Spinal cord (tissue), 10 donors: Measurements from ENCODE around the gene SLC9B2. TPM values are rescaled to one million over a fixed set of nuclear protein-coding genes. Genes with fewer than 3 reads are reported as not detected.

Experiments
- DNase-seq, 6 donors: peaks; one replicate each; pipeline versions ENCODE4 v3.0.0 to v3.0.0-alpha.2; 2013 to 2015; ENCODE audit warnings: low spot score in 6 of 6, low read depth in 4 of 6
- H3K27ac ChIP-seq: one replicate; pipeline ENCODE4 v1.5.1; 2013; ENCODE audit warnings: low read depth, low read length, control low read depth
- H3K27me3 ChIP-seq: one replicate; pipeline ENCODE4 v1.6.1; 2013; ENCODE audit warnings: low read length; ENCODE audit not compliant: control insufficient read depth, insufficient read depth
- H3K36me3 ChIP-seq: one replicate; pipeline ENCODE4 v1.6.1; 2013; ENCODE audit warnings: low read length; ENCODE audit not compliant: control insufficient read depth, insufficient read depth
- H3K4me1 ChIP-seq: one replicate; pipeline ENCODE4 v1.6.1; 2013; ENCODE audit warnings: low read length; ENCODE audit not compliant: control insufficient read depth, insufficient read depth
- H3K4me3 ChIP-seq: one replicate; pipeline ENCODE4 v1.5.1; 2013; ENCODE audit warnings: low read depth, low read length, control low read depth
- H3K9me3 ChIP-seq: one replicate; pipeline ENCODE4 v1.6.1; 2013; ENCODE audit warnings: low read length; ENCODE audit not compliant: control insufficient read depth, insufficient read depth
- WGBS: methylation state at CpG from one replicate; pipeline ENCODE4 v1.1.5; 2013; ENCODE audit warnings: missing lambda C conversion rate; ENCODE audit not compliant: insufficient coverage; 5-methylcytosine and 5-hydroxymethylcytosine counted together
- long read RNA-seq, 4 donors: transcript quantifications; one replicate each; lab custom pipeline, GENCODE V29; 2026
- polyA plus RNA-seq, 2 donors: library from polyadenylated mRNA; unstranded; fragments of 120-200 nt; gene quantifications; one replicate each; pipeline ENCODE4 v1.2.1, GENCODE V29; 2013; ENCODE audit not compliant: insufficient read length in 2 of 2
- total RNA-seq, 2 donors: library from RNA; depleted of rRNA in 1 of 2; stranded (reverse); fragments of 120-200 nt in 1 of 2; fragments of >200 nt in 1 of 2; gene quantifications; one replicate each; pipeline versions ENCODE4 v1.2.3 to v1.2.4, GENCODE V29; 2013 to 2014
- donor health status: healthy.

Gene SLC9B2
- total RNA-seq (10 to 100 TPM; 58.7 to 67.3 TPM), polyA plus RNA-seq (10 to 100 TPM; 40.9 to 42.6 TPM)
- long read RNA-seq, donor 1, partial matches to known transcripts: 5 of 7 reads
- long read RNA-seq, donor 1, other reads (novel, unspliced or antisense): 0 of 7 reads
- long read RNA-seq, donor 2, partial matches to known transcripts: 0 of 1 reads
- long read RNA-seq, donor 2, other reads (novel, unspliced or antisense): 0 of 1 reads
- long read RNA-seq, donor 3, partial matches to known transcripts: 5 of 5 reads
- long read RNA-seq, donor 3, other reads (novel, unspliced or antisense): 0 of 5 reads
- long read RNA-seq, donor 4: 0 reads

GRCh38 chr4:103076747-103077347 lies at the start of gene SLC9B2:
Gene SLC9B2, minus strand, starts transcription at chr4:103076761. Its CDS starts 9,211 bp downstream, at chr4:103067550.
- DNase-seq: peak in 3 of 6 donors; percentile 4 to 74 (median 53)

GRCh38 chr4:103126126-103126525 lies 49.6 kb upstream of the SLC9B2 start:
- no peak for DNase-seq
- WGBS: 71% methylated on average over 1 of the region's 3 CpGs
- no peaks in the 10 kb centered on the region for H3K27me3 ChIP-seq
- H3K36me3 ChIP-seq: no peaks in the 10 kb centered on the region
- no peak overlapping the region for H3K4me3 ChIP-seq
- no peaks in the 10 kb centered on the region for H3K9me3 ChIP-seq
- H3K4me1 ChIP-seq: no peaks in the 10 kb centered on the region
- H3K27ac ChIP-seq: no peak overlapping the region

More at GRCh38 chr4:103076747-103077347, at the start of gene SLC9B2:
- Histone ChIP-seq H3K4me1 (peaks cover 3% of the 10 kb centered on the region), H3K9me3 (no peaks in the 10 kb centered on the region), H3K27ac (peak within 1 kb of the TSS; percentile 84), H3K27me3 (no peaks in the 10 kb centered on the region), H3K4me3 (peak within 1 kb of the TSS; percentile 83), H3K36me3 (no peaks in the 10 kb centered on the region)
- 34% methylated on average over 10 of the region's 21 CpGs for WGBS

GRCh38 chr4:103123114-103123513 lies 46.6 kb upstream of the SLC9B2 start:
- DNase-seq: no peak
- no CpG with 5 or more reads among the region's 3 CpGs for WGBS

GRCh38 chr4:103118166-103118565 lies 41.6 kb upstream of the SLC9B2 start:
- no peaks in the 10 kb centered on the region for H3K4me1 ChIP-seq
- H3K4me3 ChIP-seq: no peak overlapping the region
- H3K36me3 ChIP-seq: no peaks in the 10 kb centered on the region
- H3K9me3 ChIP-seq: no peaks in the 10 kb centered on the region
- 90% methylated on average over 1 of the region's 1 CpG for WGBS
- H3K27me3 ChIP-seq: no peaks in the 10 kb centered on the region
- H3K27ac ChIP-seq: no peak overlapping the region
- no peak for DNase-seq

More at GRCh38 chr4:103123114-103123513, 46.6 kb upstream of the SLC9B2 start:
- no peak overlapping the region for H3K27ac ChIP-seq
- H3K36me3 ChIP-seq: no peaks in the 10 kb centered on the region
- no peaks in the 10 kb centered on the region for H3K4me1 ChIP-seq
- H3K27me3 ChIP-seq: no peaks in the 10 kb centered on the region
- no peaks in the 10 kb centered on the region for H3K9me3 ChIP-seq
- no peak overlapping the region for H3K4me3 ChIP-seq

GRCh38 chr4:103111598-103111997 lies 35.0 kb upstream of the SLC9B2 start:
- H3K36me3 ChIP-seq: no peaks in the 10 kb centered on the region
- H3K4me1 ChIP-seq: no peaks in the 10 kb centered on the region
- H3K4me3 ChIP-seq: no peak overlapping the region
- no CpG with 5 or more reads among the region's 4 CpGs for WGBS
- H3K27me3 ChIP-seq: no peaks in the 10 kb centered on the region
- no peak for DNase-seq
- H3K27ac ChIP-seq: no peak overlapping the region
- H3K9me3 ChIP-seq: no peaks in the 10 kb centered on the region

GRCh38 chr4:103108542-103108941 lies 32.0 kb upstream of the SLC9B2 start:
- Histone ChIP-seq H3K27ac (no peak overlapping the region), H3K4me1 (no peaks in the 10 kb centered on the region), H3K4me3 (no peak overlapping the region), H3K9me3 (no peaks in the 10 kb centered on the region), H3K27me3 (no peaks in the 10 kb centered on the region), H3K36me3 (no peaks in the 10 kb centered on the region)
- 100% methylated on average over 1 of the region's 4 CpGs for WGBS
- DNase-seq: no peak

- Histone ChIP-seq H3K4me1 (no peaks in the 10 kb centered on the region), H3K27ac (no peak overlapping the region), H3K36me3 (no peaks in the 10 kb centered on the region), H3K9me3 (no peaks in the 10 kb centered on the region), H3K4me3 (no peak overlapping the region), H3K27me3 (no peaks in the 10 kb centered on the region)
- DNase-seq: no peak
- no CpG with 5 or more reads among the region's 2 CpGs for WGBS
Measured at GRCh38 chr4:103105558-103106356, 29.2 kb upstream of the SLC9B2 start.

- H3K9me3 ChIP-seq: no peaks in the 10 kb centered on the region
- no peak overlapping the region for H3K27ac ChIP-seq
- H3K4me1 ChIP-seq: no peaks in the 10 kb centered on the region
- H3K27me3 ChIP-seq: no peaks in the 10 kb centered on the region
- no peaks in the 10 kb centered on the region for H3K36me3 ChIP-seq
- no peak overlapping the region for H3K4me3 ChIP-seq
- DNase-seq: no peak
- no CpG with 5 or more reads among the region's 3 CpGs for WGBS
Measured at GRCh38 chr4:103104886-103105285, 28.3 kb upstream of the SLC9B2 start.

- H3K36me3 ChIP-seq: no peaks in the 10 kb centered on the region
- no peaks in the 10 kb centered on the region for H3K9me3 ChIP-seq
- 44% methylated on average over 3 of the region's 5 CpGs for WGBS
- H3K27ac ChIP-seq: no peak overlapping the region
- H3K27me3 ChIP-seq: no peaks in the 10 kb centered on the region
- DNase-seq: no peak
- no peak overlapping the region for H3K4me3 ChIP-seq
- peaks cover 5% of the 10 kb centered on the region for H3K4me1 ChIP-seq
Measured at GRCh38 chr4:103100691-103101090, 24.1 kb upstream of the SLC9B2 start.
